ENCODE data around the gene KCNE3.
"Not testable (repeated sequence)": the region's sequence is repeated elsewhere in the genome, so short reads cannot be mapped to it uniquely, and the experiment has no call there.

The KCNE3 gene

DNA sequence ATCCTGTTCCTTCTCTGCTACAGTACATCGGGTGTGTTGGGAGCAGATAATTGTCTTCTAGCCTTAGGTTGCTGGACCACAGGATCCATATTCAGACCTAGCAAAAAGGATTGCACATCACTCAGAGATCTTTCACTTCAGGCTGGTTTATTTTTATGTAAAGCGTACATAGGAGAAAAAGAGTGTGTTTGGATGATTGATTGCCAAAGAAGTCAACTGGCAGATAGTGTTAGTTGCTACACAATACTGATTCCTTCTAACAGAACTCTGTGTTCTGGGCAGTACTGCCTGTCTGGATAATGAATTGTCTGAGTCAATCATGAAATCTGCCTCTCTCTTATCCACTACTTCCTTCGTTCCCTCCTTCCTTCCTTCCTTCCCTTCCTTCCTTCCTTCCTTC, 38.1 kb downstream of the KCNE3 start:
- TF ChIP-seq, protein P1, sequence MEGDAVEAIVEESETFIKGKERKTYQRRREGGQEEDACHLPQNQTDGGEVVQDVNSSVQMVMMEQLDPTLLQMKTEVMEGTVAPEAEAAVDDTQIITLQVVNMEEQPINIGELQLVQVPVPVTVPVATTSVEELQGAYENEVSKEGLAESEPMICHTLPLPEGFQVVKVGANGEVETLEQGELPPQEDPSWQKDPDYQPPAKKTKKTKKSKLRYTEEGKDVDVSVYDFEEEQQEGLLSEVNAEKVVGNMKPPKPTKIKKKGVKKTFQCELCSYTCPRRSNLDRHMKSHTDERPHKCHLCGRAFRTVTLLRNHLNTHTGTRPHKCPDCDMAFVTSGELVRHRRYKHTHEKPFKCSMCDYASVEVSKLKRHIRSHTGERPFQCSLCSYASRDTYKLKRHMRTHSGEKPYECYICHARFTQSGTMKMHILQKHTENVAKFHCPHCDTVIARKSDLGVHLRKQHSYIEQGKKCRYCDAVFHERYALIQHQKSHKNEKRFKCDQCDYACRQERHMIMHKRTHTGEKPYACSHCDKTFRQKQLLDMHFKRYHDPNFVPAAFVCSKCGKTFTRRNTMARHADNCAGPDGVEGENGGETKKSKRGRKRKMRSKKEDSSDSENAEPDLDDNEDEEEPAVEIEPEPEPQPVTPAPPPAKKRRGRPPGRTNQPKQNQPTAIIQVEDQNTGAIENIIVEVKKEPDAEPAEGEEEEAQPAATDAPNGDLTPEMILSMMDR (IDR thresholded peaks at IDR 0.05; ENCODE audit: low read length, missing control alignments) = no peak
- H3K4me3 ChIP-seq (replicated peaks; ENCODE audit: low read depth, low read length) = no peak overlapping the region
- DNase-seq (ENCODE audit: low read depth) = no peak

GRCh38 chr11:74427384-74427886, 39.9 kb downstream of the KCNE3 start:
- no peak for DNase-seq (ENCODE audit: low read depth)
- no peak overlapping the region for H3K4me3 ChIP-seq (replicated peaks; ENCODE audit: low read depth, low read length)
- TF ChIP-seq, protein P1 (IDR thresholded peaks at IDR 0.05; ENCODE audit: low read length, missing control alignments) = no peak

DNA sequence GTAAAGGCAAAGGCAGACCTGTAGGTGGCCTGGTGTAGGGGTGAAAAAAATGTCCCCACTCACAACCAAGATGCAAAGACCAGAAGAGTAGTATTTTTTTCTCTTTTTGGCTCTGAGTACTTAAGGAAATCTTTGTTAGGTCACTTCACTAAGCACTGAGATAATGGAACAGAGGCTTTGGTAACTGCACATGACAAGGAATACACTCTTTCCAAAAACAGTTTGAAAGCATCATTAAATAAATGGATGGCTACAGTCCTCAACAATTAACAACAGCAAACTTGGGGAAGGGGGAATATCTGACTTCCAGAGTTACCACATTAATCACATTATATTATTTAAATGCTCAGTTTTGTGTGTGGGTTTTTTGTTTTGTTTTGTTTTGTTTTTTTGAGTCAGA, 42.2 kb downstream of the KCNE3 start:
- H3K4me3 ChIP-seq (replicated peaks; ENCODE audit: low read depth, low read length) = no peak overlapping the region
- TF ChIP-seq, protein P1 (IDR thresholded peaks at IDR 0.05; ENCODE audit: low read length, missing control alignments) = no peak
- no peak for DNase-seq (ENCODE audit: low read depth)

DNA sequence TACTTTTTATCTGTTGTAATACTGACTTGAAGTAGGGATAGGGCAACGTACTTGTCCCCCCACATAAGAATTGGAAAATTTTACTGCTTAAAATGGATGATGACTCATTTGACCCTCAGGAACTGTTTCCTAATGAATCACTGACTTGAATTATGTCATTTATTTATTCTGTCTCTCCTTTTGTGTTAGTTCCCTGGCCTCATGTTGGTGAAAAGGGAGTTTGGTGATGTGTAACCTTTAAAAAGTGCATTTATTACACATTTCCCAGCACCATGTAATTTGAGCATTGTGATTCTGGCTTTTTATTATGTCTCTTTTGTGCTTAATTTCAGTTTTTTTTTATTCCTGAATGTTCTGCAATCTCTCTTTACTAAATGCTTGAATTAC, 48.8 kb downstream of the KCNE3 start:
- H3K4me3 ChIP-seq (replicated peaks; ENCODE audit: low read depth, low read length) = no peak overlapping the region
- TF ChIP-seq, protein P1 (IDR thresholded peaks at IDR 0.05; ENCODE audit: low read length, missing control alignments) = no peak
- DNase-seq (ENCODE audit: low read depth) = peak; percentile 81

GRCh38 chr11:74417860-74418508, 49.4 kb downstream of the KCNE3 start:
- no peak for DNase-seq (ENCODE audit: low read depth)
- TF ChIP-seq, protein P1 (IDR thresholded peaks at IDR 0.05; ENCODE audit: low read length, missing control alignments) = no peak
- H3K4me3 ChIP-seq (replicated peaks; ENCODE audit: low read depth, low read length) = no peak overlapping the region

DNA sequence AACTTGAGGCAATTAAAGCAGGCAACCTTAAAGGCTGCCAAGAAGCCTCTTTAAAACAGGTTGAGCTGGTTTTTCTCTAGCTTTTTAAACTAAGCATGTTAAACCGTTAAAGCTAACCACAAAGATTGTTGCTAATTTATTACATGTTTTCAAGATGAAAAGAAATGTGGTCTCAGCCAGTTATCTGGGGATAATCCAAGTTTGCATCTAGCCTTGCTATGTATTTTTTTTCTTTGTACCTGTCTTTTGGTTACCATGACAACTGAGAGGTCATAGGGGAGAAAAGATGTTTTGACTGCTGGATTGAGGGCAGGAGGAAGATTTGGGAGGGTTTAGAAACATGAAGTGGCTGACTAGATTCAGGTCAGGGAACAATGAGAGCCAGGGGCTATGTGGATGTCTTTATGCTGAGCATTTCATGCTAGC, 50.0 kb downstream of the KCNE3 start:
- no peak overlapping the region for H3K4me3 ChIP-seq (replicated peaks; ENCODE audit: low read depth, low read length)
- no peak for DNase-seq (ENCODE audit: low read depth)
- TF ChIP-seq, protein P1 (IDR thresholded peaks at IDR 0.05; ENCODE audit: low read length, missing control alignments) = no peak

- H3K4me3 ChIP-seq (replicated peaks; ENCODE audit: low read depth, low read length); DNase-seq (ENCODE audit: low read depth): not testable (repeated sequence)
Measured at GRCh38 chr11:74416974-74417373, 50.4 kb downstream of the KCNE3 start.
